DMS 273 (cell line): ENCODE data around the gene USH1G.
"Not testable (repeated sequence)": the region's sequence is repeated elsewhere in the genome, so short reads cannot be mapped to it uniquely, and the experiment has no call there.

Source experiments
- DNase-seq: peaks from one replicate; lab custom pipeline; 2025; ENCODE audit not compliant: unreplicated experiment; lab: John Stamatoyannopoulos, UW

The USH1G gene

GRCh38 chr17:74907012-74907411, 16.0 kb downstream of the USH1G start:
- no peak for DNase-seq

GRCh38 chr17:74906214-74906793, 16.8 kb downstream of the USH1G start:
- not testable (repeated sequence) for DNase-seq

- DNase-seq = no peak
Observed at GRCh38 chr17:74904687-74905409, 18.2 kb downstream of the USH1G start.

GRCh38 chr17:74903671-74904070, 19.4 kb downstream of the USH1G start:
- no peak for DNase-seq

- DNase-seq = no peak
Observed at GRCh38 chr17:74903034-74903433, 20.0 kb downstream of the USH1G start.

GRCh38 chr17:74901353-74902135, 21.5 kb downstream of the USH1G start:
- no peak for DNase-seq

- no peak for DNase-seq
Observed at GRCh38 chr17:74900208-74900607, 22.8 kb downstream of the USH1G start.

GRCh38 chr17:74898376-74898946, 24.6 kb downstream of the USH1G start:
- DNase-seq = no peak

- DNase-seq = no peak
Observed at GRCh38 chr17:74893936-74894671, 29.0 kb downstream of the USH1G start.

GRCh38 chr17:74892974-74893911, 29.8 kb downstream of the USH1G start, which contains the start of gene FADS6:
Gene FADS6, minus strand, starts transcription at chr17:74893633. Its CDS starts 38 bp downstream, at chr17:74893595.
- DNase-seq = no peak

- no peak for DNase-seq
Observed at GRCh38 chr17:74892013-74892841, 30.8 kb downstream of the USH1G start.

- DNase-seq = no peak
Observed at GRCh38 chr17:74890554-74890953, 32.5 kb downstream of the USH1G start.

- no peak for DNase-seq
Observed at GRCh38 chr17:74888469-74888868, 34.6 kb downstream of the USH1G start.

GRCh38 chr17:74883241-74883745, 39.8 kb downstream of the USH1G start:
- no peak for DNase-seq

GRCh38 chr17:74882517-74883240, 40.4 kb downstream of the USH1G start:
- no peak for DNase-seq

- DNase-seq = no peak
Observed at GRCh38 chr17:74881073-74881472, 42.0 kb downstream of the USH1G start.

GRCh38 chr17:74879308-74879707, 43.7 kb downstream of the USH1G start:
- no peak for DNase-seq

GRCh38 chr17:74878658-74879057, 44.4 kb downstream of the USH1G start:
- no peak for DNase-seq
